H1 (cell line): ENCODE results near the gene PRMT6.

Experiments used
- CTCF ChIP-seq, 3 experiments: IDR thresholded peaks; 1 replicate in 2 of 3; 2 replicates in 1 of 3; pipeline versions ENCODE4 v1.5.1 to v1.6.1; 2011; ENCODE audit warnings: low read length in 3 of 3, mild to moderate bottlenecking in 3 of 3, inconsistent platforms in 2 of 3, low read depth in 1 of 3, moderate library complexity in 1 of 3; ENCODE audit not compliant: insufficient read depth in 1 of 3; ENCODE audit errors: control extremely low read depth in 1 of 3
- NANOG ChIP-seq: IDR thresholded peaks from 2 replicates; pipeline ENCODE4 v1.6.1; 2011; ENCODE audit warnings: low read length, low read depth, mild to moderate bottlenecking, inconsistent platforms; ENCODE audit not compliant: insufficient read depth, poor library complexity, severe bottlenecking
- RFX5 ChIP-seq: IDR thresholded peaks from 2 replicates; pipeline ENCODE4 v1.6.1; 2011; ENCODE audit warnings: low read depth, low read length, improper control_type of control experiment, borderline replicate concordance
- RXRA ChIP-seq: IDR thresholded peaks from 2 replicates; pipeline ENCODE4 v1.6.1; 2011; ENCODE audit warnings: low read depth, mild to moderate bottlenecking, low read length, moderate library complexity; ENCODE audit not compliant: insufficient read depth

- no peak for TF ChIP-seq CTCF (IDR thresholded peaks at IDR 0.05; ENCODE audit: control extremely low read depth in 1 of 3, insufficient read depth in 1 of 3, low read depth in 1 of 3, low read length in 3 of 3)
- no peak for TF ChIP-seq RXRA
- no peak for TF ChIP-seq RFX5
- TF ChIP-seq NANOG = no peak
Observed at GRCh38 chr1:107061886-107062285, 5.4 kb downstream of the PRMT6 start.
